HG03196 (cell line): ENCODE measurements around the gene ALK.

Source experiments
- ATAC-seq: cut with Tn5 transposase; IDR thresholded peaks from one replicate; pipeline ENCODE4 v1.9.1; 2021; ENCODE audit not compliant: unreplicated experiment

The ALK gene

DNA sequence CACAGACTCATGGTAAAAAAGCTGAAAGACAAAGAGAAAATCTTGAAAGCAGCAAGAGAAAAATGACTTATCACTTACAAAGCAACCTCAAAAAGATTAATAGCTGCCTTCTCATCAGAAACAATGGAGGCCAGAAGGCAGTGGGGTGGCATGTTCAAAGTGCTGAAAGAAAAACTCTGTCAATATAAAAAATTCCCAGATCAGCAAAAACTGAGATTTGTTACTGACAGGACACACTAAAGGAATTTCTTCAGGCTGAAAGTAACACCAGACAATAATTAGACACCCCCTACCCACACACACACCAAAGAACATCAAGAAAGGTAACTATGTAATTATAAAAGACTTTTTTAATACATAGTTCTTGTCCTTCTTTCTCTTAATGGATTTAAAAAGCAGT is 495.0 kb downstream of the ALK start:
- no peak for ATAC-seq

DNA sequence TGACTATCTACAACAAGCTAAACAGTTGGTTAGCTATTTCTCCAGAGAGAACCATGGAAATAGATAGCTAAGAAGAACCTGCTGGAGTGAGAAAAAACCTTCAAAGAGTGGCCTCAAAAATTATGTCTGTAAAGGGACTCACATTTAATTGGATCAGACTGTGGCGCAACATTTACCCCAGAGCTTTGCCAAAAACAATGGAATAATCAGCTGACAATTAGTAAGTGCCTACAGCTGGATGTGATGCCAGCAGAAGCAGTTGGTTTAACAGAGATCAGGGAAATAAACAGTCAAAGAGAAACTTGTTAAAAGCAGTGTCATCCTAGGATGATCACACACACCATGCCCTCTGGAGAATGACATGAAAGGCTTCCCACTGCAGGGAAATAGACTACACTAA is 495.5 kb downstream of the ALK start:
- no peak for ATAC-seq

DNA sequence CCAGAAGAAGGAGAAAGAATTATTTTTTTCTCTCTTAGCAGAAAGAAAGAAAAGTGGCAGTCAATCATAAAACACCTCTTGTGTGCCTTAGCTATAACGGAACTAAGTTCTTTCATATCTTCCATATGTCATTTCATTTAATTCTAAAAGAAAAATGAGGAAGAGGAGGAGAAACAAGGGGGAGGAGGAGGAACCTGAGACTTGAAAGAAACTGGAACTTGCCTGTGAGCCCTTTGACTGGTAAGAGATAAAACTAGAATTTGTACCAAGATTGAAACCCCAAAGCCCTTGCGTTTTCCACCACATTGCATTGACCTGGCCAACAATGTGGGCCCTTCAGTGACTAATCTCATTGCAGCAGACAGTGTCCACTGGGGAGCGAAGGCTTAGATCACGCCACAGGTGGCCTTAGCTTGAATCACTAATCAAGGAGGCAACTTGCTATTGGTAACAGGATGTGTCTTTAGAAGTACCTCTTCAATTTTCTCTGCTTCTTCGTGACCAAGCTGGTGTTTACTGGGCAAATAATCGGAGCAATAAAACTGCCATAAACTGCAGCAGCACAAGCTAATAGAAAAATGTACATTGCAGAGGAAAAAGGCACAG is 498.2 kb downstream of the ALK start:
- no peak for ATAC-seq

DNA sequence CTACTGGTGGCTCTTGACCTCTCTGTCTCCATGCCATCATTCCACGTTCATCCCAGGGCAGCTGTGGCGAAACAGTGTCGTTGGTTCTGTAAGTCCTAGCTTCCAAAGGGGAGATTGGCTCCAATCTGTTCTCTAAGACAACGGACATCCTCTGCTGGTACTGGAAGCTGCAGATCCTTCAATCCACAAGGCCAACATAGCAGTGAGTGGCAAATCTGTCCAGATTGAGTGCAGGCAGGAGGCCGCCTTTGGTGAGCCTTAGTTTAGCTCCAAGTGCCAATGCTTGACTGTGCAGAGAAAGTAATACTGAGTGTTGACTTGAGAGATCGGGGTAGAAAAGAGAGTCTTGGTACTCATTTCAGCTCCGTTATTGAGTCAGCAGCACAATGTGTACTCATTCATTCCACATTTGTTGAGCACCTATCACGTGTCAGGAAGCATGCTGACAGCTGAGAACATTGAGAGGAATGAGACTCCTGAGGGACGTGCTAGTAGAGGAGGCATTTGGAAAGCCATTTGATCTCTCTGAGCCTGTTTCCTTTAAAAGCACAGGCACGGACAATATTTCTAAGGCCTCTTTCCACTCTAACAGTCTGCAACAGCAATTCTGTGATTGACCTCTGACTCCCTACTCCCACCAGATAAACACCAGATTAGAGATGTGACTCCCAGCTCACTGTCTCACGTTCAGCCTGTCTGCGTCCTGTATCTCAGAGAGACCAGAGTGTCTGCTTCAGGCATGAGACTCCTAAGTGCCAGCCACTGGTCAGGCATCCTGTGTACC is 500.2 kb downstream of the ALK start:
- no peak for ATAC-seq

DNA sequence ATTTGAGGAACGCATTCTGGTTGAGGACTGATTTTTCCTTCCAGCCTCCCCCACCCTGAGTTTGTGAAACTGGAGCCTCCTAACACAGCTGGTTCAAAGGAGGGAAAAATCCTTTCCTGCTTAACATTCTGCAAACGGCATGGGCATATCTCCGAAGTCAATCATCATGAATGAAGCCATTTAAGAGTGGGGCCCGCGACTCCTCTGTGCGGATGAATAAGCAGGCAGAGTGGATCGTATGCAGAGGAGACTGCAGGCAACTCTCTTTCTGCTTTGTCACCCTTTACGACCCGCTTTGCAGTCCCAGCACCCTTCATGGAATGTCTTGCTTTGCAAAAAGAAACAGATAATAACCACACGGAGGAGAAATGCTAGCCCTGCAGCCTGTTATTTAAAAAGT is 500.9 kb downstream of the ALK start:
- ATAC-seq: no peak

DNA sequence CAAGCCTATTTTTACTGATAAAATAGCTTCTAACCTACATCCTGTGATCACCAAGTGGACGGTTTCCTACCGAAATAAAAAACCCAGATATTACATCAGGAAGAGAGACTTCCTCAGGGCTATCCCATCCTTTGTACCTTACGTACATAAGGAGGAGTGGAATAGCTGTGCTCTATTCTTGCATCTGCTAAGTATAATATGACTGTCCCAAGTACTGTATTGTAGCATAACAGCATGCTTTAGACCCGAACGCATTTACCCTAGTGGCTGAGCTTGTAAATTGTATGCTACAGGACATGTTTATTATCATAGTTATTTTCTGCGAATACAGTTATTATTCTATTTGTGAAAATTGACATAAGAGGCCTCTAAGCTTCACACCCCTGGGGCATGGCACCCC is 503.8 kb downstream of the ALK start:
- no peak for ATAC-seq

DNA sequence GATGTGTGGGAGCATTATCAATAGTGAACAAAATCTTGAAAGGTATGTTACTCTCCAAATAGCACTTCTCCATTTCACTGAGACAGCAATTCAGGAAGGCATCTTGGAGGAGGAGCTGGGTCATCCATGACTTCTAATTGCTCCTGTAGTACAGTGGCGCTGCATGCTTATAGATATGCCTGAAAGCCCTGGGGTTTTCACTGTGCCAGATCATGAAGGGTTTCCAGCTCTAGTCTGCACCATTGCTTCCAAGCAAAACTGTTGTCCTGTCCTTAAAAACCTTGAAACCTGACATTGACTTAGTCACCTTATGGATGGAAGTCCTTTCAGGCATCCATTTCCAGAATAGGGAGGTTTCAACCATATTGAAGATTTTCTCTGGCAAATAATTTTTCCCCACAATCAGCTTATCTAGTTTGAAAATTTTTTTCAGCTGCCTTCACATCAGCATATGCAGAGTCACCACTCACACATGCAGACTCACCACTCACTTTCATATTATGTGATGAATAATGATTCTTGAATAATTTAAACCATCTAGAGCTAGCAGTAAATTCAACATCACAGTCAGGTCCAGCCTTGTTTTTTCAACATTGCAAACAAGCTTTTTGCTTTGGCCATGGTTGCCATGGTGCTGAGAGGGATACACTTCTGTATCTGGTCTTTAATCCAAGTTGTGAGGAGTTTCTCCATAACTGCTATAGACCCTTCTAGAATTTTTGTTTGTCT is 509.0 kb downstream of the ALK start:
- ATAC-seq: no peak

DNA sequence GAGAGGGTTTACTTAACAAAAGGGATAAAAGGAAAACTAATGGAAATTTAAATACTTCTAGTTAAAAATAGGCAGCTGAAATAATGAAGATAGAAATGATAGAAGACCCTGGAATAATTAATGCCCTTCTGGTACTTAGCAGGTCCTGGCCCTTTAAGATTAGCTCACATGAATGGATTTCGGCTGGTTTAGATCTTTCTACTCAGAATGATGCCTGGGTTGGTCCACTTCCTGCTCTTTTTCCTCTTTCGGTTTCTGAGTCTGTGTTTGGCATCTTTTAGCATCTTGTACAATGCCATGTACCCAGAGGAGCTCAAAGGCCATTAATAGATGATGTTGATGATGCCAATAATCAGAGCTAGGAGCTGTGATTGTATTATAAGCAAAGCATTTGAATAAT is 515.7 kb downstream of the ALK start:
- no peak for ATAC-seq

DNA sequence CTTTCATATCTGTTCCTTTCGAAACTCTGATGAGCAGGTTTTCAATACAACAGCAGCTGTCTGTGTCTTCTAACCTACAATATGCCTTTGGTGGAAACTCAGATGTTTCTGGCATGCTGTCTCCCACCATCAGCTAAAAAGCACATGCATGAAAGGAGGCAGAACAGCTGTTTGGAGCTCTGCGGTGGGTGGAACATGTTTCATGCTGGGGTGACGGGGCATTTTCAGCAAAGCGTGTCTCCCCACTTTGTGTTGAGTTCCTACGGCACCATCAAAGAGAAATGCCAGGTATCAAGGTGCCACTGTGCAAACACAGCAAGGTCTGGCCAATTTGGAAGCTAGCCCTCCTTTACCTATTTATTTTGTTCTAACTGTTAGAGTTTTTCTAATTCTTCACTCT is 516.1 kb downstream of the ALK start:
- no peak for ATAC-seq

DNA sequence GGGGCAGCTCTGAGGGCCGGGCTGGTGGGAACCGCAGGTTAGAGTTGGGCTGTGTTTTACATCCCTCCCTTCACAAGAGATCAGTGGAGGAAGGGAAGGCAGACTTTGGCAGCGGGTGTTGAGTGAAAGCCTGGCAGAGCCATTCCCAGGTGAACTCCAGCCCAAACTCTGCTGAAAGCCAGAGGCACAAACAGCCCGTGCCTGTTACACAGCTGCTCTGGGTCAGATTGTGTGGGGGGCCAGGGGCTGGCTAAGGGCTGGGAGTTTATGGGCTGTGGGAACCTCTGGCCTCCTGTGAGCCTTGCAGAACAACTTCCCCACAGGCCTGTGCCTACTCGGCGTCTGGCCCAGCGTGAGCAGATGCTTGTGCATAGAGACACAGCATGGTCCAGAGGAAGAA is 519.4 kb downstream of the ALK start:
- no peak for ATAC-seq

DNA sequence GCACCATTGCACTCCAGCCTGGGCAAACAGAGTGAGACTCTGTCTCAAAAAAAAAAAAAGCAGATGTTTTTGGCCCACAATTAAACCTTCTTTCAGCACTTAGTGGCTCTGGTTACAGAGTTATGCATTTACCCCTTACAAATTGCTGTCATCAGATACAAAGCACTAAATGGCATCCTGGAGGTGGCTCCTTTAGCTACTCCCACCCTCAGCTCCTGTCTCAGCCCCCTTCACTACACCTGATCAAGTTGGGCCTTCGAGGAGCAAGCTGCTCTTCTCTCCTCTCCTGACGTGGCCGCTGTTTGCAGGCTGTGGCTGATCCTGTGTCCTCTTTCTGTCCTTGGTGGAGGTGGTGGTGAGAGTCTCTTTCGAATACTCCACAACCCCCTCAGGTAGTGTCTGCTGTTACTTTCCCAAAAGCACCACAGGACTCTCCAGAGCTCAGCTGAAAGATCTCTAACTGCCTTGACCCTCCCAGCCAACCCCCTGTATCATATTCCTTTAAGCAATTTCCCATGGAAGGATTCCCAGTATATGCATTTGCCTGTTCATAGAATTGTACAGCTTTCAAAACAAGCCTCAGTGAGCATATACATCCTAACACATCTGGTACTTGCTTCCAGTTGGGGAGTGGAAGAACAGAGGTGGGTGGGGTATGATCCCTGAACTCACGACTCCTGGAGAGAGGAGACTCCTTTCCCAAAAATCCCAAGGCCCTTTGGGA is 520.3 kb downstream of the ALK start:
- ATAC-seq: no peak

DNA sequence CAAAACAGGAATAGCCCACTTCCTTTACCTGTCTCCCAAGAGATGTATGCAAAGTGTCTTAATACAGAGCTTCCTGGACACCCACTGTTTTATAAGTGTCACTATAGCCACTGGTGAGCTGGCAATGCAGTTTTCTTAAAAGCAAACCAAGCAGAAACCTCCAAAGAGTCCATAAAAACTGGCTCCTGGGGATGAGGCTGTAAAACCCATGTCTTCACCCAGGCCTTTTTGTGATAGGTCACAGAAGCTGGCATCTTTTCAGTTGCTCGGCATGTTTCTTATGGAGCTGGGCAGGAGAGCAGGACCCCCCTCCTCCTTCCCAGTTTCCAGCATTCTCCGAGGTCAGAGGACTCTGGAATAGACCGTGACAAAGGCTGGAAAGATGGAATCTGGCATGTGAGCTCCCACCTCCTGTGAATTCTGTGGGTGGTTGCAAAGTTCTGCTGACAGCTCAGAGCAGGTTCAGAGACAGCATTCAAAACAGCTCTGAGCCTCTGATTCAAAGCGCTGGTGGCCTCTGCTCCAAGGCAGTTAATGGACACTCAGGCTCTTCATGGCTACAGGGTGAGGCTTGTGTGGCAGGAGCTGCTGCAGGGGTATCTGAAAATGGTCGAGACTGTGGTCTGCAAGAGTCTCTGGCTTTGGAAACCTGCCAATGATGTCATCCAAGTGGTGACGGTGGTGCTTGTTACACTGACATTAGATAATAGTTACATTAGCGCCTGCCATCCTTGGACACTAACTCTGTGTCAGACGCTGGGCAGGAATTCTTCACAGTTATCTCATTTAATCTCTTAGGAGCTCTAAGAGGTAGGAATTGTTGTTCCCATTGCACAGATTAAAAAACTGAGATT is 522.8 kb downstream of the ALK start:
- ATAC-seq: no peak

DNA sequence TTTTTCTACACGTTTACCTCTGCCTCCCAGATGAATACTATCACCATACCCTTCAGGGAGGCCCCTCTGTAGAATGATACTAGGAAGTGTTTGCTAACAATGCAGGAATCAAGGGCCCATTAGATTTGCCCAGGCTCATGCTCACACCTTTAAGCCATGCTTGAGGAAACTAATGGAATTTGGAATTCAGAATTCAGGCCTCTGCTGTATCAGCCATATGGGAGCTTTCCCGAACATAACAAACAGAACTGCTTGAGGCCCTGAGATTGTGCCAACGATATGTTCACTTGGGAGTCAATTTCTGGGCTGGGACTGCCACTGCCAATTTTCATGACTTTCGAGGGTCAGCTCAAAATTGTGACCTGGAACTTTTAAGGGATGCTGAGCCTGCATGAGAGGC is 523.7 kb downstream of the ALK start:
- no peak for ATAC-seq

DNA sequence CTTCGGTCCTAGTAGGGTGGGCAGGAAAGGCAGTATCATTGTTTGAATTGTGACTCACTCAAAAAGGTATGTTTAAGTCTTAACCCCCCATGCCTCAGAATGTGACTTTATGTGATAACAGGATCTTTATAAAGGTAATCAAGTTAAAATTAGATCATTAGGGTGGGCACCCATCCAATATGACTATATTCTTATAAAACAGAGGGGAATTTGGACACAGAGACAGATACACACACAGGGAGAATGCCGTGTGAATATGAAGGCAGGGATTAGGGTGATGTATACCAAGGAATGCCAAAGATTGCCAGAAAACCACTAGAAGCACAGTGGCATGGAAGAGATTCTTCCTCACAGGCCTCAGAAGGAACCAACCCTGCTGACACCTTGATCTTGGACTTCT is 524.3 kb downstream of the ALK start:
- ATAC-seq: no peak

DNA sequence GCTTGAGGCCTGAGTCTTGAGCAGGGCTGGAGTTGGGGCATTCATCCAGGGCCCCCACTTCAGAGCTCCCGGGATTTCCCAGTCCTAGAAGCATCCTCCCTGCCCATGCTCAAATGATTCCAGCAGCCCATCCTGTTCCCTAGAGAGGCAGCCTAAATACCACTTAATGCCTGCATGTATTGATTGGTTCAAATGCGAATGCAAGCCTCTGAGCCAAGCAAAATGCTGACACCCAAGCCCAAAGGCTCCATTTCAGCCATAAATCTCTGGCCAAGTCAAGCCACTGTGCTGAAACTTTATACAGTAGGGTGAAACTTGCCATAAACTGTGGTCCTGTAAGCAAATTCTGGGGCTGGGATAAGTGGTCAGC is 526.4 kb downstream of the ALK start:
- no peak for ATAC-seq

DNA sequence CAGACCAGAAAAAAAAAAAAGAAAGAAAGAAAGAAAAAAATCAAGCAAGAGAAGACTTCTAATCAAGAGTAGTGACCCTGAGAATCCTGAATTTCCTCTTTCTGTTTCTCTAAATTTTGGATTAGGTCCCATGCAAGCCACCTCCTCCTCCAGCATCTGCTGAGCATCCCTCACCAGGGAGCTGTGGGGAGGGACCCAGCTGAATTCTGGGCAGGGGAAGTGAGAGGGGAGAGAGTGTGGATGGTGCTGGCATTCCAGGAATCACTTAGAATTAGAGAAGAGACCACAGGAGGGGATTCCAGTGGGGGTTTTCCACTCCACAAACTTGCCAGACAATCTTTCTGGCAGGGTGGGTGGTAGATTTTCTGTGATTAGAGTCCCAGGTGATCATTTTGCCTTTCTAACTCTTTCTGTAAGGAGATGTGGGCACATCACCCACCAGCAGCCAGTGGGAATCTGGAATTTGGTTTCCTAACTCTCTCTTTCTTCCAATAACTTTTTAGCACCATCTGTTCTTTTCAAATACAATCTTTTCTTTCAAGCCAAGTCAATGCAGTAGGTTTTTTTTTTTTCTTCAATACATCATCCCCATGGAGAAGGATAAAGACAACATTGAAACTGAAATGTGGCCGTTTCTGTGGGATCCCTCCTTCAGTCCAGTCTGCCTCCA is 526.9 kb downstream of the ALK start:
- no peak for ATAC-seq

DNA sequence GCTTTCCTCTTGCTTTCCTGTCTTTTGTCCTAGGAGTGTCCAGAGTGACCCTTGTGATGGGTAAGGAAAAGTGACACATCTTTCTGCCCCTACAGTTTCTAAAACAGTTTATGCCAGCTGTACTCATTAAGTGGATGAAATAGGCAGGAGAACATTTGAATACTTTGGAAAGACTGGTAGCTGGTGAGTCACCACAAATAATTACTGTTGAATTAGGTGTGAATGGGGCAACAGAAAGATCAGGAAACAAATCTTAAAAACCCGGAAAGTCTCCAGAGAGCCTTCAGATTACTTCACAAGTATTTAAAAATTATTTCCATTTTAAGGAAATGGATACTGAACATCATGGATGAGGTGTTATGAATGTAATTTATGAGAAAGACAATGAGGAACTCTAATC is 527.7 kb downstream of the ALK start:
- no peak for ATAC-seq

DNA sequence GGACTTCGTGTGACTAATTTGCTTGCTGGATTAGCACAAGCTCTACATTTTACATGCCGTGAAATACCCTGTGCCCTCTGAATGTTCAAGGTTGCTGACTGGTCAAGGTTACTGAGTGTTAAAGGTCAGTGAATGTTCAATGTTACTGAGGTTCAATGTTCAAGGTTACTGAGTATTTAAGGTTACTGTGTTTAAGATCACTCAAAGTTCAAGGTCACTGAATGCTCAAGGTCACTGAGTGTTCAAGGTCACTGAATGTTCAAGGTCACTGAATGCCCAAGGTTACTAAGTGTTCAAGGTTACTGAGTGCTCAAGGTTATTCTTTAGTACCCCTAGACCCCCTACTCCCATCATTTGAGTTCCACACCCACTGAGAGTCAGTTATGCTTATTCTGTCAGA is 528.6 kb downstream of the ALK start:
- ATAC-seq: no peak

DNA sequence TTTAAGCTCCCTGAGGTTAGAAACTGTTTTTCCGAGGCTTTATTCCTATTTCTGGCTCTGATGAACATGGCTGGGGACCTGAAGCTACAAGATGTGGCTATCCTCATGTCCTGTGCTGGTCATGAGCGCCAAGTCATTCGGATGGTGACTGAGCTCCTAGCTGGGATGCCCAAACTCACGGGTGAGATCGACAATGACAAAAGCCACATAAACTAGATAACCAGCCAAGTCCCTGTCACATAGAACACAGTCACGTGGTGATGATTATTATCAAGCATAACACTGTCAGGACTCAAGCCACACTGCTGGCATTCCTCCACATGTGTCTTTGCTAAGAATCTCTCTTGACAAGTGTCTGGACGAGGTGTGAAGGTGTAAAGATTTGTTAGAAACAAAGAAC is 531.2 kb downstream of the ALK start:
- no peak for ATAC-seq

DNA sequence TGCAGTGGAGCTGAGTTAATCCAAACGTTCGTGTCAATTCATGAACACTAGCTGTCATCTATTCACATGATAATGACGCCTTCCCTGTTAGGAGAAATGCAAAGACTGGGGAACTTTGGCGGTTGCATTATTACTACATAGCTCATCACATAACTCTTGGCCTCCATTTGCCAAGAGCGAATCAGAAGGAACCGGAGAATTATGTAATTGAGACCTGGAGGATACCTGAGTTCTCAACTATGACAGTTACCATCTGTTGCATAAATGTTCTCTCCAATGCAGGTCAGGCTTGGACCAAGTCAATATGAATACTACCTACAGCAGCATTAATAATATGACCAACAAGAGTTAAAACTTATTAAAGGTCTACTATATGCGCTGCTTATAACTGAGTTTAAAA is 531.7 kb downstream of the ALK start:
- no peak for ATAC-seq
